ENCODE measurements around the gene KRTAP12-2.

DNA sequence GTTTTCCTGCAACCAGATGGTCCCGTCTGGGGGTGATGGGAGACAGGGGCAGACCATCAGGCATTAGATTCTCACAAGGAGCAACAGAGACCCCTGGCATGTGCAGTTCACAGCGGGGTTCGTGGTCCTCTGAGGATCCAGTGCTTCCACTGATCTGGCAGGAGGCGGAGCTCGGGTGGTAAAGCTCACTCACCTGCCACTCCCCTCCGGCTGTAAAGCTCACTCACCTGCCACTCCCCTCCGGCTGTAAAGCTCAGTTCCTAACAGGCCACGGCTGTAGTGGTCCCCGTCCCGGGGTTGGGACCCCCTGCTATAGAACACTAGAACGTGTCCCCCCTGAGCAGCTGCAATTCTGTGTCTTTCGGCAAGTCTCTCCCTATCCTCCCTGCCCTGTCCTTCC lies 34.8 kb upstream of the KRTAP12-2 start:
- TF ChIP-seq, protein P1, sequence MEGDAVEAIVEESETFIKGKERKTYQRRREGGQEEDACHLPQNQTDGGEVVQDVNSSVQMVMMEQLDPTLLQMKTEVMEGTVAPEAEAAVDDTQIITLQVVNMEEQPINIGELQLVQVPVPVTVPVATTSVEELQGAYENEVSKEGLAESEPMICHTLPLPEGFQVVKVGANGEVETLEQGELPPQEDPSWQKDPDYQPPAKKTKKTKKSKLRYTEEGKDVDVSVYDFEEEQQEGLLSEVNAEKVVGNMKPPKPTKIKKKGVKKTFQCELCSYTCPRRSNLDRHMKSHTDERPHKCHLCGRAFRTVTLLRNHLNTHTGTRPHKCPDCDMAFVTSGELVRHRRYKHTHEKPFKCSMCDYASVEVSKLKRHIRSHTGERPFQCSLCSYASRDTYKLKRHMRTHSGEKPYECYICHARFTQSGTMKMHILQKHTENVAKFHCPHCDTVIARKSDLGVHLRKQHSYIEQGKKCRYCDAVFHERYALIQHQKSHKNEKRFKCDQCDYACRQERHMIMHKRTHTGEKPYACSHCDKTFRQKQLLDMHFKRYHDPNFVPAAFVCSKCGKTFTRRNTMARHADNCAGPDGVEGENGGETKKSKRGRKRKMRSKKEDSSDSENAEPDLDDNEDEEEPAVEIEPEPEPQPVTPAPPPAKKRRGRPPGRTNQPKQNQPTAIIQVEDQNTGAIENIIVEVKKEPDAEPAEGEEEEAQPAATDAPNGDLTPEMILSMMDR (IDR thresholded peaks at IDR 0.05) = no peak
- TF ChIP-seq POLR2A (IDR thresholded peaks at IDR 0.05) = no peak

Measured in esophagus squamous epithelium (tissue), 4 donors.